ENCODE measurements around the gene C7orf57. TPM values are rescaled to one million over a fixed set of nuclear protein-coding genes. Genes with fewer than 3 reads are reported as not detected.

Gene C7orf57
- total RNA-seq, 1 donor from 2014 or later = 0.31 TPM

- H3K36me3 Mint-ChIP-seq (ENCODE audit: low read depth) = peaks cover 38% of the 10 kb centered on the region
- peak overlapping the region; percentile 67 for H3K27ac Mint-ChIP-seq
- H3K27me3 Mint-ChIP-seq (ENCODE audit: insufficient read depth) = no peaks in the 10 kb centered on the region
- intact Hi-C loops (cut with micrococcal nuclease) = no loop called here
- peaks cover 28% of the 10 kb centered on the region for H3K4me1 Mint-ChIP-seq (ENCODE audit: low read depth)
- no peak for DNase-seq (ENCODE audit: low spot score)
- no peaks in the 10 kb centered on the region for H3K9me3 Mint-ChIP-seq
- no peak overlapping the region for H3K4me3 Mint-ChIP-seq
Observed at GRCh38 chr7:48108959-48109847, 73.9 kb downstream of the C7orf57 start.

- Mint-ChIP-seq H3K36me3 (ENCODE audit: low read depth) (peaks cover 31% of the 10 kb centered on the region), H3K27me3 (ENCODE audit: insufficient read depth) (no peaks in the 10 kb centered on the region)
- peak; percentile 75 for DNase-seq (ENCODE audit: low spot score)
Observed at GRCh38 chr7:48109848-48110663, 74.7 kb downstream of the C7orf57 start.

DNA sequence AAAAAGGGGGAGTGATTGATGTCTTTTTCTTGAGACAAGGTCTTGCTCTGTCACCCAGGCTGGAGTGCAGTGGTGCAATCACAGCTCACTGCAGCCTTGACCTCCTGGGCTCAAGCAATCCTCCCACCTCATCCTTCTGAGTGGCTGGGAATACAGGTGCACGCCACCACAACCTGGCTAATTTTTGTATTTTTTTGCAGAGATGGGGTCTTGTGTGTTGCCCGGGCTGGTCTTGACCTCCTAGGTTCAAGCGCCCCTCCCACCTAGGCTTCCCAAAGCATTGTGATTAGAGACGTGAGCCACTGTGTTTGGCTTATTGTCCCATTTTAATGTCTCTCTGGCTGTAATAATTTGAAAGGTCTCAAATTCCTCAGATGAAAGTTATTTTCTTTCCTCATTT, 75.5 kb downstream of the C7orf57 start:
- intact Hi-C loops (cut with micrococcal nuclease) = loop anchor here (1.0 kb wide), 8 partner anchors 14 to 166 kb away; partner anchors contain the start of genes C7orf57, HUS1 and UPP1
- no peak overlapping the region for H3K27ac Mint-ChIP-seq
- no peaks in the 10 kb centered on the region for H3K9me3 Mint-ChIP-seq
- peaks cover 23% of the 10 kb centered on the region for H3K4me1 Mint-ChIP-seq (ENCODE audit: low read depth)
- no peak overlapping the region for H3K4me3 Mint-ChIP-seq
- H3K27me3 Mint-ChIP-seq (ENCODE audit: insufficient read depth) = no peaks in the 10 kb centered on the region
- H3K36me3 Mint-ChIP-seq (ENCODE audit: low read depth) = peaks cover 28% of the 10 kb centered on the region
- DNase-seq (ENCODE audit: low spot score) = no peak

More at GRCh38 chr7:48109848-48110663, 74.7 kb downstream of the C7orf57 start:
- H3K4me3 Mint-ChIP-seq = no peak overlapping the region
- H3K4me1 Mint-ChIP-seq (ENCODE audit: low read depth) = peaks cover 23% of the 10 kb centered on the region
- H3K27ac Mint-ChIP-seq = no peak overlapping the region
- no peaks in the 10 kb centered on the region for H3K9me3 Mint-ChIP-seq
- intact Hi-C loops (cut with micrococcal nuclease) = loop anchor here (1.0 kb wide), 8 partner anchors 13 to 165 kb away; partner anchors contain the start of genes C7orf57, HUS1 and UPP1

Other genes starting within 250 kb of the C7orf57 start
- 0.07 TPM in 1 of 2 replicates, not detected in the other for gene PKD1L1, start 87.1 kb upstream of the C7orf57 start, total RNA-seq
- 34.4 and 36.4 TPM in 2 replicates for gene HUS1, start 55.9 kb upstream of the C7orf57 start, total RNA-seq
- gene SUN3, start 6.4 kb upstream of the C7orf57 start, total RNA-seq = not detected in 2 replicates
- 51.6 and 55.4 TPM in 2 replicates for gene UPP1, start 53.7 kb downstream of the C7orf57 start, total RNA-seq
- not detected in 2 replicates for gene ABCA13, start 135.9 kb downstream of the C7orf57 start, total RNA-seq

All from activated T-helper 1 cell treated with anti-CD3 and anti-CD28 coated beads, Interleukin-12 subunit alpha, Interleukin-12 subunit beta, Interleukin-2, Interleukin-4 antibody, amounts not matched to agents 30 ng/mL and 10 ng/mL and 1 ng/mL, durations not matched to agents 14 hours and 24 hours and 36 hours (primary cell).